NCI-H128 (cell line): ENCODE measurements around the gene RAB22A.

Source experiments
- DNase-seq: peaks from one replicate; lab custom pipeline; 2025; ENCODE audit not compliant: unreplicated experiment; lab: John Stamatoyannopoulos, UW

RAB22A gene

DNA sequence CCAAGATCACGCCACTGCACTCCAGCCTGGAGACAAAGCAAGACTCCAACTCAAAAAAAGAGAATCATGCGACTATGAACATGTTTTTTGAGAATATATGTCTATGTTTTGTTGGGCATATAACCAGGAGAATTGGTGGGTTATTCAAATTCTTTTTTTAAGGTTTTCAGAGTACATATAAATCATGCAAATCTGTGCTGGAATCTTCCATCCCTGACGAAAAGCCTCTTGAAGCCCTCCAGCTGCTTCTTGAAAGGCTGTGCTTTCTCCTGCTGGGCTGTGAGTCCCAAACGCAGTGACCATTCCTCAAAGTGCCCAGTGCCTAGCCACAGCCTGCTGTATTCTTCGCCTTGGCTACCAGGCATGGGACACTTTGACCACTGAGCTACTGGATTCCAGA lies 9.2 kb upstream of the RAB22A start:
- no peak for DNase-seq

DNA sequence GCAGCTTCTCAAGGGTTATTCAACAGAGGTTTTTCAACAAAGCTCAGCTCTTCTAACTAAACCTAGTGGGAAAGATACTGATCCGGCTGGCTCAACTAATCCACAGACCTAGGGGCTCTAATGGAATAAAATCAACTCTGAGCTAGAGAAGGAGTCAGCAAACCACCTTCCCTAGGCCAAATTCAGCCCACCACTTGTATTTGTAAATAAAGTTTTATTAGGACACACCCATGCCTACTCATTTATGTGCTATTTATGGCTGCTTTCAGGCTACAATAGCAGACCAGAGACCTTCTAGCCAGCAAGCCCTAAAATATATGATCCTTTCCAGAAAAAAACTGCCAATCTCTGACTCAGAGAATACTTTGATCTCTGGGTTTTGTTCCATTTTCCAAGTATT lies 6.0 kb upstream of the RAB22A start:
- no peak for DNase-seq

DNA sequence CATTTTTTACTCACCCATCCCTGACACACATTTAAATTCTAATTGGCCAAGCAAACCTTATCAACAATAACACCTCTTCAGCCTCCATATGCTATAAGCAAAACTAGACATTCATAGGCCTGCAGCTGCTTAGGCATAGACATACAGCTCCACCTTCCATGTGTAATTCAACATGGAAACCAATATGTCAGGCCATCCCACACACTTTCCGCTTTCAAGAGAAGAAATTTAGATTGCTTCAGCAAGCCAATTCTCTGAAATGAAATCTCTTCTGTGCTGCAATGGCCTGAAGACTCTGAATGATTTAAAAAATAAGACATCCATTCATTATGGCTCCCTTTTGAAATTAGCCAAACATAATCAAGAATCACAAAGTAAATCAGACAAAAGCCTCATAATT lies 4.5 kb upstream of the RAB22A start:
- no peak for DNase-seq

DNA sequence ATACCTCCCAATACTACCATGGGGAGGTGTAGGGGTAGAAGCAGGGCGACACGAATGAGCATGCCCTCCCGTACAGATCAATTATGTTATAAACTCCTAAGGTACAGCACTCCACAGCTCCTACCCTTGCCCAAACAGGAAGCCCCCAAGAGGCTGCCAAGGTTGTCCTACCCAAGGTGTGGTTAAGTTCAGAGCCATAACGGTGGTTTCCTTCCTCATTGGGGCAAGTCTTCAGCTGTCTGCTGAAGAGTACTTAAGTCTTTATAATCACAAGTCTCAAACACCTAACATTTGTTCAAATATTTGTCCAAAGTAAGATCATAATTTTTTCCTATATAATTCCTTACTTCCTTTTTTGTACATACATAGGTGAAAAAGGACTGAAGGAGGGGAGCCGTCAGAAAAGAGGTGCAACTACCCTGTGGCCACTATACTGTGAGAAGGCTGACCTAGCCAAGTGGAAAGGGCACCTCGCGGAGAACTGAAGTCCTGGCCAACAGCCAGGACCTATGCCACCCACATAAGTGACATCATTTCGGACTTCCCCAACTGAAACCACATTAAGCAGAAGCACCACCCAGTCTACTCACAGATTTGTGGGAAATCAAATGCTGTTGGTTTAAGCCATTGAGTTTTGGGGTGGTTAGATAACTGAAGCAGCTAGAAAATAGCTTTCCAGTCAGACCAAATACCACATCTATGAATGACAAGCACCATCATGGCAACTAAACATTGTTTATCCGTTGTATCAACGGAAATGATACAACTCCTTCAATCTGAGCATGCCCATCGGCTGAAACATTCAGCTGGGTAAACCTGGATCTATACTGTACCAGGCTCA lies 2.9 kb upstream of the RAB22A start:
- no peak for DNase-seq

DNA sequence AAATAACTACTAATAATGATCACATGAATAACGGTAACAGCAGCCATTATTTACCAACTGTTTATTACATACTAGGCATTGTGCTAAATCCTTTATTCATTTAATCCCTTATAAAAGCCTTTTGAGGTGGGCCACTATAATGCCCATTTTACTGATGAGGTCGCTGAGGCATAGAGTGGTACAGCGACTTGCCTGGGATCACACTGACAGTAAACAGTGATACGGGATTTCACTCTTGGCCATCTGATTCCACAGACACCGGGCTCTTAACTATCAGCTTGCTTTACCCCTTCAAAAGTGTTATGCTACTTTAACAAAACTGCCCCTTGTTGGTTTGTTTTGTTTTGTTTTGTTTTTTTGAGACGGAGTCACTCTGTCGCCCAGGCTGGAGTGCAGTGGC lies 2.2 kb upstream of the RAB22A start:
- no peak for DNase-seq

DNA sequence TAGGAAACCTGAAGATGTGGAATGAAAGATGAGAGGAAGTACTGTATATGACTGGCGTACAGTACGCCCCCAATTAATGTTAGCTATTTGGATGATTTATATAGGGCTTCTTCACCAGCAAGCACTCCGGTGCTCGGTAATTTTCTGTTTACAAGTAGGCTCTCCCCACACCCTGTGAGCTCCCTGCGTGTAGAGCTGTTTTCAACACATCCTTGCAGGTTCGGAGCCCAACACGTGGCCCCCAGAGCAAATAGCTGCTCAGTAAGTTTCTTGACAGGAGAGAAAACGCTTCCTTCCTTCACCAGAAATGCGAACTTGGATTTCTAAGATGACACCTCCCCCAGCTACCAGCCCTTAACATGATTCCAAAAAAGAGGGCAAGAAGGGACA lies 1.2 kb upstream of the RAB22A start:
- DNase-seq = no peak

DNA sequence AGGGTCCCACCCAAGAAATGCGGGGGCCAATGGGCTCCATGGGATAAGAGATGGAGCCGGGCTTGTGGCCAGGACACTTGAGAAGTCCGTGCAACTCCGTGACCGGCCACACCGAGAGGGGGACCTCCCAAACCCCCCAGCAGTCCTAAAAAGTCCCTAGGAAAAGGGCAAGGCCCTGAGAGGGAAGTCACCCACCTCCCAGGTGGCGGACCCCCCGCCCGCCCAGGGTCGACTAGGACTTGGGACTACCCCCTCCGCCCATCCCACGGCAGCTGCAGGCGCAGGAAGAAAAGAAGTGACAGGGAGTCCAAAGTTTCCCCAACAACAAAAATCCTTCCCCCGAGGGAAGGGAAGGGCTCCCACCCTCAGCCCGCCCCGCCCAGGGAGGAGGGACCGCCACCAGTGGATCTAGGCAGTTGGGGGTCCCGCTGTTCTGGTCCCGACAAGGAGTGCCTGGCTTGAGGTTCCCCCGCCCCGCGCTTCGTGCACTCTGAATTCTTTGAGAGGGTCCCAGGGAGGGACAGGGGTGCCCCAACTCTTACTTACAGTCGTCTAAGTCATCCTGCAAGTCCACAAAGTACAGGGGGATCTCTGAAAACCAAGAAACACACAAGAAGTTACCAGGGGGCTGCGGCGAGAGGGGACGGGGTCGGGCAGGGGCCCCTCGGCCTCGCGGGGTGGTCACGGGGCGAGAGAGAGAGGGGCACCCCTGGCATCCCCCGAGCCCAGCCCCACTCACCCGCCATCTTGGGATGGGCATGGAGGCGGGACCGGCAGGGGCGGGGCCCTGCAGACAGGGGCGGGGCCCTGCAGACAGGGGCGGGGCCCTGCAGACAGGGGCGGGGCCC lies 611 bp upstream of the RAB22A start:
- DNase-seq = no peak

DNA sequence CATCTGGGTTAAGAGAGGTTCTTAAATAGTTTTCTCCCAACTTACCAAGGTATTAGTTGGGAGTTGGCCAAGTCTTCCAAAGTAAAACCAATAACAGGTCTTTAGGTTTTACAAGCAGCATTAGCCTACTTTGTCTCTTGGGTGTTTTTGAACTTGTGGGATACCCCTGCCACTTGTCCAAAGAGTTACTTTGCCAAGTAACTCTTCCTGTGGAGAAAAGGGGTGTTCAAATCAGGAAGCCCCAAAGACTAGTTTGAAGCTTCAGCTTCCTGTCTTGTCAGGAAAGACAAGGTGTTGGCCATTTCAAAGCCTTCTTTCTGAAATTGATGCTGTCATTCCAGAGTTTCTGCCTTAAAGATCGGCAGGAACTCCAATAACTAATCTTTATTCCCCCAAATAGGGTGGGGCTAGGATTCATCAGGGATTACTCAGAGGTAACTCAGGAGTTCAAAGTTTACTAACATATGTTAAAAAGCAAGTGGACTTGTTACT lies 822 bp downstream of the RAB22A start:
- DNase-seq = no peak

DNA sequence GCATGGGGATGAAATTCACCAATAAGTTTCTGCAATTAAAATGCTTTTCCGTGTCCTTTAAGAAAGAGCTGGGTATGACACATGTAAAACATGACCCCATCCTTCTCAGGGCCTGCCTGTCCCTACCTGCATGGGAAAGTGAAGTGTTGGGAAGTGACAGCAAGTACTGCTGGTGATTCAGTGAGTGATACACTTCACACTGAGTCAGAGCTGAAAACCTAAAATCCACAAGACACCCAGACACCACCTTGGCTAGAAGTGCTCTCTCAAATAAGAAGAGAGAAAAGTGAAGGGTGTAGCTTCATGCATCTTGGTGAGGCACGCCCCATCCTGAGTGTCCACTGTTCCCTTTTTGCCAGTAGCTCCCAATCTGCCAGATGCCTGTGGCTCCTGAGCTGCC lies 3.3 kb downstream of the RAB22A start:
- DNase-seq = no peak

DNA sequence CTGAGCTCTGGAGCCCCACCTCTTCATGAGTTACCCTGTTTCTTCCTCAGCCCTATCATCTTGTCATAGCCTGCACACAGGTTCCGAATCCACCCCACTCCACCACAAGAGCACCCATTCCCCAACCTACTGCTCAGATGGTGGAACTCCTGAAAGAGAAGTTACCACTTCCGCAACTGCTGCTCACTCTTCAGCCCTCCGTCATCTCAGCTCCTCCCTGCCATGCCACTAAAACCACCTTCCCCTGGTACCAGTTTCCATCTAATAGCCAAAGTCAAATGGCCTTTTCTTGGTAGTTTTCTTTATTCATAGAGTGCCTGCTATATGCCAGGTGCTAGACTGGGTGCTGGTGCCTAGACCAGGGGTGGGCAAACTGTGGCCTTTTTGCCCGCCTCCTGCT lies 3.9 kb downstream of the RAB22A start:
- DNase-seq = no peak

DNA sequence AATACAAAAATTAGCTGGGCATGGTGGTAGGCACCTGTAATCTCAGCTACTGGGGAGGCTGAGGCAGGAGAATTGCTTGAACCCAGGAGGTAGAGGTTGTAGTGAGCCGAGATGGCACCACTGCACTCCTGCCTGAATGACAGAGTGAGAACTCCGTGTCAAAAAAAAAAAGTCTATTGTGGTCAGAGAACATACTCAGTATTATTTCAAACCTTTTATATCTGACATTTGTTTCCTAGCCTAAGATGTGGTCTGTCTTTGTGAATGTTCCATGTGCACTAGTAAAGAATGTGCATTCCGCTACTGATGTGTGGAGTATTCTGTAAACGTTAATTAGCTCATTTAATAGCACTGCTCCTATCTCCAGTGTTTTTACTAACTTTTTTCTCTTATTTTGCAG lies 11.7 kb downstream of the RAB22A start:
- no peak for DNase-seq

DNA sequence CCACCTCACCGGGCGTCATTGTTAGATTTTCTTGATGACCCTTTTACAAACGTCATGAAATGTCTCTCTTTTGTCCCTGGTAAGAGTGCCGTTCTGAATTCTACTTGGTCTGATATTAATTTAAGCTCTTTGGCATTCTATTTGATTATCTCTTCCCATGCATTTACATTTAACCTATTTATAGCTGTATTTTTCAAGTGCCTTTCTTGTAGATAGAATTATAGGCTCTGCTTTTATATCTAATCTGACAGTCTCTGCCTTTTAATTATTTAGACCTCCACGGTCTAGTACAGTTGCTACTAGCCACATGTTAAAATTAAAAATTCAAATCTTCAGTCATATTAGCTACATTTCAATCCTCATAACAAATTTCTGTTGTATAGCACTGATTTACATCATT lies 12.6 kb downstream of the RAB22A start:
- no peak for DNase-seq

DNA sequence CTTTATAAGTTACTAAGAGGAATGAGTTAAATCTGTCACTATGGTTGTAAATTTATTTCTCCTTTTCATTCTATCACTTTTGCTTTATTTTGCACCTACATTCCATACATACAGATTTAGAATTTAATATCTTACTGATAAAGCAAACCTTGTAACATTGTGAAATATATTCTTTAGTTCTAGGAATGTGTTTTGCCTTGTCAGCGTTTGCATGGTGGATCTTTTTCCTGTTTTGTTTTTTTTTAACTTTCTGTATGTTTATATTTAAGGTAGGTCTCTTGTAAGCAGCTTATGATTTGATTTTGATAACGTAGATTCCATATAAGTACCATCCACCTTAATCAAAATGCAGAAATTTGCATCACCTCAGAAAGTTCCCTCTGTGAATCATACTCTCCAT lies 16.4 kb downstream of the RAB22A start:
- DNase-seq = no peak

DNA sequence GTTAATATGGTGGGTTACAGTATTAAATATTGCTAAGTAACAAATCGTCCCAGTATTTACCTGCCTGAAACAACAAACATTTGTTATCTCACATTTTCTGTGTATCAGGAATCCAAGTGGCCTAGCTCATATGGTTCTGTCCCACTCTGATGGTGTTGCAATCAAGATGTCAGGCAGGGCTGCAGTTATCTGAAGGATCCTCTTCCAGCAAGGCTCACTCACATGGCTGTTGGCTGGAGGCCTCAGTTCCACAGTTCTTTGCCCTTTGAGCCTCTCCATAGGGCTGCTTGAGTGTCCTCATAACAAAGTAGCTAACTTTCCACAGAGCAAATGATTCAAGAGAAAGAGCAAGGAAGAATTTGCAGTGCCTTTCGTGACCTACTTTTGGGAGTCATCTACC lies 17.7 kb downstream of the RAB22A start:
- no peak for DNase-seq

DNA sequence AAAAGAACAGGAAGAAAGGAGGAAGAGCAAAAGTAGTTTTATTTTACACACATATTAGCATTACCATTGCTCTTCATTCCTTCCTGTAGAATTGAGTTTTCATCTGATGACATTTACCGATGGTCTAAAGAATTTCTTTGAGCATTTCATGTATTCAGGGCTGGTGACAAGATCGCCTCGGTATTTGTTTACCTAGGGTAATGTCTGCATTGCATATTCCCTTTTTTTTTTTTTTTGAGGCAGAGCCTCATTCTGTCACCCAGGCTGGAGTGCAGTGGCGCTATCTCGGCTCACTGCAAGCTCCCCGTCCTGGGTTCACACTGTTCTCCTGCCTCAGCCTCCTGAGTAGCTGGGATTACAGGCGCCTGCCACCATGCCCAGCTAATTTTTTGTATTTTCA lies 19.3 kb downstream of the RAB22A start:
- no peak for DNase-seq

DNA sequence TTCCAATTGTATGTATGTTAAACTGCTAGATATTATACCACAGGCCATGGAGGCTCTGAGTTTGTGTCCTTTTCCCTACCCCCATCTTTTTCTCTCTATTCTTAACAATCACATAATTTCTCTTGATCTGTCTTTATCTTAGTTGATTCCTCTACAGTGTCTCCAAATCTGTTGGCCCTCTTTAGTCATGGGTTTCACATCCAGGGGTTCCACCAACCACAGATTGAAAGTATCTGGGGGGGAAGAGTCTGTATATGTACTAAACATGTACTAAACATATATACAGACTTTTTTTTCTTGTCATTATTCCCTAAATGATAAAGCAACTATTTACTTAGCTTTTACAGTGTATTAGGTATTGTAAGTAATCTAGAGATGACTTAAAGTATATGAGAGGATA lies 20.2 kb downstream of the RAB22A start:
- DNase-seq = no peak

DNA sequence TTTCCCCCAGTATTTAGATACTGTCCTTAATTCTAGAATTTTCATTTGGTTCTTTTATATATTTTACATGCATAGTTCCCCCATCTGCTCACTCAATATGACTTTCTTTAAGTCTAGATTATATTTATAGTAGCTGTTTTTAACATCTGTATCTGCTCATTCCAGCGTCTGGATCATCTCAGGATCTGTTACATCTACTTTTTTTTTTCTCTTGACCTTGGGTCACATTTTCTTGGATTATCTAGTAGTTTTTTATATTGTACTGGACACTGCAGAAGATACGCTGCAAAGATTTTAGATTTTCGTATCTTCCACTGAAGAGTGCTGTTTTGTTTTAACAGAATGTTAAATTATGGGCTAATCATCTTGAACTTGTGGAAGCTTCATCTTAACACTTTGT lies 20.7 kb downstream of the RAB22A start:
- no peak for DNase-seq

DNA sequence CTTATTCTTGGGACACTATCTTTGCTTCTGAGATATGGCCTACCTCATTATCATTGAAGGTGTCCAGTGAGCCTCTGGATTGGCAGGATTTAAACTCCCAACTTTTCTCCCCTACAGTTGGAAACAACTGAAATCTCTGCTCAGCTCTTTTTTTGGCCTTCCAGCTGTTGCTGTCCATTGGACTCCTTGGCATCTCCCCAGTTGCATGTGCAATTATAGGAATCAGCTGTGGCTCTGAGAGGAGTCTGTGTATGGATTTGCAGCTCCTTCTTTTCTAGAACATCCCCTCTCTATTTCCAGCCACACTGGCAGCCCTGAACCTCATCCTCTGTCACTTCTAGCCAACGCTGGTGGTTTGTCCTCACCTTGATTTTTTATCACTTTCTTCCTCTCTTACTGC lies 21.2 kb downstream of the RAB22A start:
- no peak for DNase-seq

DNA sequence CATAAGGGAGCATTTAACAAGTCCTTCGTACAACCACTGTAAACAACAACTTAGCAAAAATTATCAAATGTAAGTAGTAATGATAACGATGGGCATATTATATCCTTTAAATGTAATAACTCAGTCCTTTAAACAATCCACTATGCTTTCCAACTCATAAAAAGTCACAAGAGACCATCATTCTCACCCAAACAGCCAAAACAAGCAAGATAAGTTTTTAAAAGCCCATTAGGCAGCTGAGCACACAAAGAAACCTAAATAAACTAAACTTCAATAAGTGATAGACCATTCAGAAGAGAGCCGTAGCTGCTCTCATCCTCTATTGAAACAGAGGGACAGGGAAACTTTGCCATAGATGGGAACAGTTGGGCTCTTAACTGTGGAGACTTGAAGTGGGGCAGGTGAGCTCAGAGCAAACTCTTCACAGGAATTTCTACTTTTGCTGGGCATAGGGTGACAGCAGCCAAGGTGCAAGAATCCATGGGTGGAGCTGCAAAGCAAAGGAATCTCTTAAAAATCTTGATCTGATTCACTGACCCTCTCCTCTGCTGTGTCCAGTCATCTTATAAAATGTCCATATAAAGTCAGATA lies 22.5 kb downstream of the RAB22A start:
- no peak for DNase-seq

DNA sequence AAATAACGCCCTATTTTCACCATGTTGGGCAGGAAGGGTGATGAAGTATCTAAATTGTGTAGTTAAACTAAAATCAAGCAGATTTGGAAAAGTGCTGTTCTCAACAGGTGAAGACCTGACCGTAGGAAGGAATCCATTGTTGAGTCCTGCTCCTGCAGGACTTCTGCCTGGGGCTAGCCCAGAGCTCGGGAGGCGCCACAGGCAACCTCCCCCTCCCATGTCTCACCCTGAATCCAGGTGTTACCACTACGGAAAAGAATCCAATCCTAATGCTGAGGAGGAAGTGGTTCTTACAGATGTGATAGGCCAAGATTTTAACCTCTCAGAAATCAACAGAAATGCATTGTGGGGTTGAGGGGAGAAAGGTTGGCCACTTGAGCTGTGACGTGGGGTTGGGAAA lies 30.2 kb downstream of the RAB22A start:
- DNase-seq = no peak

DNA sequence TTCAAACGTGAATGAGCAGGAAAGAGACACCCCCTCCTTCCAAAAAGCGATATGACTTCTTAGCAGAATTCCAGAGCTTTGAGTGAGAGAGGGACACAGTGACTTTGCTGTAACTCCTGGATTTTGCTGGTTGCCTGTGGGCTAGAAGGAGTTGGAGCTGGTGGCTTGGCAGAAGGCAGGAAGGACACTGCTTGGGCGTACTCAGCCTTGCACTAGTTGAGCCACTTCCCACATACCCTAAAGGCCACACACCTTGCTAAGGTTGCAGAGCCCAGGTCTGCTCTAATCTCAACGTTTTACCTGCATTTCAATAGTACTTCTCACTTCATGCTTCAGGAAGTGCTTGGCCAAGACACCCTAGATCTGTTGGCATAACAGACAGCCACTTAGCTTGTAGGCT lies 30.6 kb downstream of the RAB22A start:
- no peak for DNase-seq

DNA sequence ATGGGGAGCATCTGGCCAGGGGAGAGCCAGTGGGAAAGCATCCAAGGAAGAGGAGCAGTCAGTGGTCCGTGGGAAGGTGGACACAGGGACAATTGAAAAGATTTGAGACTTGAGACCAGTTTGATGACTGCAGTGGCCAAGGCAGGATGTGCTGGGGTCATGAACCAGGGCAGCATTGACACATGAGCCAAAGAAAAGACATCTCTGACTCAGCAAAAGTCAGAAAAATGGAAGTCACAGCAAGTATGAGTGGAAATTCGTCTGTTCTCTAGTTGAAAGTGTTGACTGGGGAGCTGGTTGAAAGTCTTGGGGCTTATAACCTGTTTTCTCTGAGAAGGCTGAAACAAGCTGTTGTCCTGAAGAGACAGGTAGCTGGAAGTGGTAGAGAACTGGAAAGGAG lies 31.3 kb downstream of the RAB22A start:
- DNase-seq = no peak
